DND-41 (cell line): Measurements from ENCODE around the gene CIB1.
"Not testable (repeated sequence)": the region's sequence is repeated elsewhere in the genome, so short reads cannot be mapped to it uniquely, and the experiment has no call there.

Experiments
- ATAC-seq: fragments of 200-7000 bp; cut with Tn5 transposase; 3 replicates; pipeline ENCODE4 v1.9.1; 2021; ENCODE audit warnings: low read depth; ENCODE audit not compliant: insufficient read depth
- DNase-seq: peaks from one replicate; pipeline ENCODE4 v3.0.0-alpha.2; 2020
- H2AFZ ChIP-seq: 2 replicates; pipeline ENCODE4 v1.6.0; 2012; ENCODE audit warnings: low read depth, low read length
- H3K27ac ChIP-seq: 2 replicates; pipeline ENCODE4 v1.5.1; 2012; ENCODE audit warnings: low read length, inconsistent platforms
- H3K27me3 ChIP-seq: fragments of 200-600 bp; sonication (generic); 2 replicates; pipeline ENCODE4 v1.6.0; 2012; ENCODE audit warnings: low read length, mild to moderate bottlenecking, inconsistent platforms; ENCODE audit not compliant: insufficient read depth, poor library complexity
- H3K36me3 ChIP-seq: 2 replicates; pipeline ENCODE4 v1.5.1; 2012; ENCODE audit warnings: low read length, inconsistent platforms; ENCODE audit not compliant: insufficient read depth
- H3K4me1 ChIP-seq: 2 replicates; pipeline ENCODE4 v1.5.1; 2012; ENCODE audit warnings: mild to moderate bottlenecking, low read length; ENCODE audit not compliant: insufficient read depth
- H3K4me2 ChIP-seq: 2 replicates; pipeline ENCODE4 v1.6.0; 2012; ENCODE audit warnings: mild to moderate bottlenecking, moderate library complexity, low read length, inconsistent platforms; ENCODE audit not compliant: insufficient read depth
- H3K4me3 ChIP-seq, 2 experiments: fragments of 200-600 bp in 1 of 2; shearing (Covaris generic) in 1 of 2; 2 replicates each; pipeline ENCODE4 v1.5.1; 2012 to 2016; ENCODE audit warnings: inconsistent platforms in 2 of 2, low read length in 2 of 2, mild to moderate bottlenecking in 2 of 2, low read depth in 1 of 2, moderate library complexity in 1 of 2
- H3K79me2 ChIP-seq: 2 replicates; pipeline ENCODE4 v1.6.0; 2012; ENCODE audit warnings: low read length, inconsistent platforms; ENCODE audit not compliant: insufficient read depth
- H3K9ac ChIP-seq: 2 replicates; pipeline ENCODE4 v1.6.0; 2012; ENCODE audit warnings: low read depth, mild to moderate bottlenecking, inconsistent platforms, low read length, moderate library complexity
- H3K9me3 ChIP-seq: 2 replicates; pipeline ENCODE4 v1.5.1; 2012; ENCODE audit warnings: low read length, moderate library complexity, mild to moderate bottlenecking, inconsistent platforms; ENCODE audit not compliant: insufficient read depth, severe bottlenecking
- H4K20me1 ChIP-seq: 2 replicates; pipeline ENCODE4 v1.6.0; 2012; ENCODE audit warnings: low read length; ENCODE audit not compliant: insufficient read depth
- CTCF ChIP-seq: IDR thresholded peaks from 2 replicates; pipeline ENCODE4 v1.5.1; 2012; ENCODE audit warnings: borderline replicate concordance, low read length, moderate library complexity, mild to moderate bottlenecking; ENCODE audit not compliant: poor library complexity, severe bottlenecking; ENCODE audit errors: extremely low read depth
- EZH2 ChIP-seq: IDR thresholded peaks from 3 replicates; pipeline ENCODE4 v1.6.1; 2012; ENCODE audit warnings: borderline replicate concordance, low read depth, mild to moderate bottlenecking, moderate library complexity, low read length, inconsistent platforms; ENCODE audit not compliant: severe bottlenecking

Gene CIB1

GRCh38 chr15:90262426-90262825, 28.7 kb upstream of the CIB1 start:
- Histone ChIP-seq H3K27ac (no peak overlapping the region), H4K20me1 (peaks cover 5% of the 10 kb centered on the region; the same call in 1 of the 2 replicates), H3K4me3 (no peak overlapping the region), H2AFZ (no peak overlapping the region), H3K9me3 (no peaks in the 10 kb centered on the region), H3K27me3 (no peaks in the 10 kb centered on the region), H3K4me2 (no peak overlapping the region), H3K4me1 (peaks cover 22% of the 10 kb centered on the region), H3K36me3 (0 out of 2 replicates have a peak, but pooled peaks cover 3% of the 10 kb centered on the region), H3K9ac (no peak overlapping the region), H3K79me2 (peaks cover 32% of the 10 kb centered on the region)
- DNase-seq (no peak), ATAC-seq (no peak)
- TF ChIP-seq CTCF (no peak), EZH2 (no peak)

- H3K9ac ChIP-seq = no peak overlapping the region
- DNase-seq = no peak
- H3K4me3 ChIP-seq = no peak overlapping the region
- H3K4me2 ChIP-seq = no peak overlapping the region
- peaks cover 26% of the 10 kb centered on the region for H3K79me2 ChIP-seq
- H3K9me3 ChIP-seq = no peaks in the 10 kb centered on the region
- H2AFZ ChIP-seq = no peak overlapping the region
- H3K27me3 ChIP-seq = no peaks in the 10 kb centered on the region
- no peaks in the 10 kb centered on the region for H4K20me1 ChIP-seq
- H3K27ac ChIP-seq = no peak overlapping the region
- ATAC-seq = no peak
- peaks cover 16% of the 10 kb centered on the region for H3K4me1 ChIP-seq
- TF ChIP-seq EZH2 (no peak), CTCF (no peak)
- no peaks in the 10 kb centered on the region for H3K36me3 ChIP-seq
These were observed 28.1 kb upstream of the CIB1 start for GRCh38 chr15:90261811-90262210.

GRCh38 chr15:90260731-90261130, 27.0 kb upstream of the CIB1 start:
- Histone ChIP-seq H3K79me2 (peaks cover 15% of the 10 kb centered on the region), H3K4me1 (peaks cover 12% of the 10 kb centered on the region)
- not testable (repeated sequence) for H3K4me3 ChIP-seq, H3K9me3 ChIP-seq, DNase-seq, H3K36me3 ChIP-seq, H3K9ac ChIP-seq, H3K27me3 ChIP-seq, ATAC-seq, H3K27ac ChIP-seq, H3K4me2 ChIP-seq, H4K20me1 ChIP-seq, H2AFZ ChIP-seq

GRCh38 chr15:90259524-90259923, 25.8 kb upstream of the CIB1 start:
- DNase-seq = no peak
- Histone ChIP-seq H3K36me3 (no peaks in the 10 kb centered on the region), H3K4me1 (peaks cover 8% of the 10 kb centered on the region), H3K27me3 (no peaks in the 10 kb centered on the region), H3K4me2 (no peak overlapping the region), H3K79me2 (peaks cover 4% of the 10 kb centered on the region), H3K9me3 (no peaks in the 10 kb centered on the region), H4K20me1 (no peaks in the 10 kb centered on the region), H3K9ac (no peak overlapping the region), H3K4me3 (no peak overlapping the region), H2AFZ (no peak overlapping the region), H3K27ac (no peak overlapping the region)
- no peak for TF ChIP-seq CTCF
- no peak for TF ChIP-seq EZH2
- no peak for ATAC-seq
